Body of pancreas (tissue), 4 donors: ENCODE results near the gene CELF5.

Experiments
- CTCF ChIP-seq, 7 experiments: fragments of 450-650 bp in 4 of 7; fragments of 200-600 bp in 3 of 7; sonication (generic) in 3 of 7; IDR thresholded peaks; one replicate each; pipeline ENCODE4 v1.5.1; 2016 to 2019; ENCODE audit warnings: antibody characterized with exemption in 7 of 7
- POLR2A ChIP-seq, 3 donors: fragments of 450-650 bp; IDR thresholded peaks; one replicate each; pipeline ENCODE4 v1.6.1; 2016; ENCODE audit warnings: antibody characterized with exemption in 3 of 3, mild to moderate bottlenecking in 2 of 3

GRCh38 chr19:3233831-3234230, 9.4 kb downstream of the CELF5 start:
- TF ChIP-seq CTCF (IDR thresholded peaks at IDR 0.05) (no peak), POLR2A (IDR thresholded peaks at IDR 0.05) (no peak)
